Measurements from ENCODE around the gene CCDC169.

GRCh38 chr13:36251526-36251925 lies 46.1 kb downstream of the CCDC169 start:
- no peak for TF ChIP-seq POLR2A (IDR thresholded peaks at IDR 0.05)
- no peak for TF ChIP-seq CTCF (IDR thresholded peaks at IDR 0.05)

Measured in Peyer's patch (tissue), 4 donors.